HepG2 (cell line): ENCODE results near the gene NR1H3.

ENCODE experiments used
- ATF1 ChIP-seq: IDR thresholded peaks from 2 replicates; pipeline ENCODE4 v1.6.1; 2016; ENCODE audit warnings: mild to moderate bottlenecking, control low read depth
- ATF3 ChIP-seq: sonication (generic); formaldehyde crosslinking; IDR thresholded peaks from 2 replicates; pipeline ENCODE4 v1.4.0; 2020; ENCODE audit warnings: missing genetic modification reagents
- CTCF ChIP-seq: sonication (generic); formaldehyde crosslinking; IDR thresholded peaks from 2 replicates; pipeline ENCODE4 v1.5.0; 2020; ENCODE audit warnings: mild to moderate bottlenecking, missing genetic modification reagents, moderate library complexity
- FOSL1 ChIP-seq: sonication (generic); formaldehyde crosslinking; IDR thresholded peaks from 2 replicates; pipeline ENCODE4 v1.9.0; 2021; ENCODE audit warnings: missing genetic modification reagents, borderline replicate concordance
- MTF2 ChIP-seq: sonication (generic); formaldehyde crosslinking; IDR thresholded peaks from 2 replicates; pipeline ENCODE4 v1.5.0; 2020; ENCODE audit warnings: missing genetic modification reagents, borderline replicate concordance
- MYNN ChIP-seq: sonication (generic); formaldehyde crosslinking; IDR thresholded peaks from 2 replicates; pipeline ENCODE4 v1.4.0; 2020; ENCODE audit warnings: mild to moderate bottlenecking, low read depth, missing genetic modification reagents
- PCBP1 ChIP-seq: fragments of 200-400 bp; formaldehyde crosslinking; IDR thresholded peaks from 2 replicates; pipeline ENCODE4 v1.6.1; 2017; ENCODE audit warnings: mild to moderate bottlenecking, low read depth, low read length, borderline replicate concordance
- SRF ChIP-seq: IDR thresholded peaks from 2 replicates; pipeline ENCODE4 v1.6.1; 2011; ENCODE audit warnings: mild to moderate bottlenecking, low read depth, low read length, moderate library complexity
- TP53 ChIP-seq: sonication (generic); formaldehyde crosslinking; conservative IDR thresholded peaks from 2 replicates; pipeline ENCODE4 v1.4.0; 2020; ENCODE audit warnings: missing genetic modification reagents
- ZBTB10 ChIP-seq: sonication (generic); formaldehyde crosslinking; IDR thresholded peaks from 2 replicates; pipeline ENCODE4 v1.4.0; 2020; ENCODE audit warnings: missing genetic modification reagents, borderline replicate concordance

GRCh38 chr11:47288066-47288465 lies 30.3 kb downstream of the NR1H3 start:
- TF ChIP-seq TP53: no peak
- TF ChIP-seq ZBTB10: no peak
- no peak for TF ChIP-seq PCBP1
- TF ChIP-seq MYNN (CRISPR knock-in tag): no peak
- TF ChIP-seq ATF3: no peak
- TF ChIP-seq ATF1 (CRISPR knock-in tag): no peak
- TF ChIP-seq MTF2 (CRISPR knock-in tag): no peak
- TF ChIP-seq FOSL1 (CRISPR knock-in tag): no peak
- TF ChIP-seq CTCF (CRISPR knock-in tag): no peak
- no peak for TF ChIP-seq SRF
